K562 (cell line): ENCODE data around the gene IGF2BP3.

ENCODE experiments used
- CCAR2 ChIP-seq: fragments of 200-400 bp; formaldehyde crosslinking; IDR thresholded peaks from 2 replicates; pipeline ENCODE4 v1.6.1; 2017; ENCODE audit warnings: mild to moderate bottlenecking, low read depth, low read length
- CEBPG ChIP-seq, 3 experiments: fragments of 200-800 bp in 1 of 3; sonication (Bioruptor generic) in 1 of 3; sonication (generic) in 1 of 3; formaldehyde crosslinking in 1 of 3; IDR thresholded peaks in 2 of 3; conservative IDR thresholded peaks in 1 of 3; 2 replicates each; pipeline versions ENCODE4 v1.6.1 to v1.8.0; 2016 to 2022; ENCODE audit warnings: missing compliant biosample characterization in 2 of 3, missing genetic modification characterization in 2 of 3, mild to moderate bottlenecking in 1 of 3, missing genetic modification reagents in 1 of 3
- CTCF ChIP-seq, 3 experiments: IDR thresholded peaks in 2 of 3; conservative IDR thresholded peaks in 1 of 3; 2 replicates each; pipeline ENCODE4 v1.5.1; 2011 to 2012; ENCODE audit warnings: low read length in 3 of 3, mild to moderate bottlenecking in 3 of 3, control low read depth in 2 of 3, improper control_type of control experiment in 1 of 3, inconsistent platforms in 1 of 3, low read depth in 1 of 3, mixed read lengths in 1 of 3, moderate library complexity in 1 of 3; ENCODE audit not compliant: insufficient read depth in 2 of 3
- EZH2 ChIP-seq: IDR thresholded peaks from 2 replicates; pipeline ENCODE4 v1.6.1; 2012; ENCODE audit warnings: low read depth, mild to moderate bottlenecking, inconsistent platforms, low read length, borderline replicate concordance
- FOSL1 ChIP-seq: fragments of 200-800 bp; sonication (Bioruptor generic); conservative IDR thresholded peaks from 2 replicates; pipeline ENCODE4 v1.6.1; 2016; ENCODE audit warnings: missing genetic modification characterization, missing compliant biosample characterization
- HNRNPL ChIP-seq: fragments of 200-400 bp; formaldehyde crosslinking; IDR thresholded peaks from 2 replicates; pipeline ENCODE4 v1.6.1; 2017; ENCODE audit warnings: low read depth, mild to moderate bottlenecking, low read length
- RAD21 ChIP-seq, 2 experiments: fragments of 250-450 bp in 1 of 2; fragments of 450-650 bp in 1 of 2; sonication (Bioruptor Pico) in 1 of 2; formaldehyde crosslinking in 1 of 2; IDR thresholded peaks in 1 of 2; conservative IDR thresholded peaks in 1 of 2; 2 replicates each; pipeline versions ENCODE4 v1.4.0 to v1.8.0; 2020 to 2022; ENCODE audit warnings: mild to moderate bottlenecking in 2 of 2, moderate library complexity in 1 of 2
- ZFX ChIP-seq: sonication (generic); formaldehyde crosslinking; IDR thresholded peaks from 2 replicates; pipeline ENCODE4 v1.8.0; 2022; ENCODE audit warnings: mild to moderate bottlenecking, missing genetic modification reagents, moderate library complexity
- TF ChIP-seq, protein P1 (sequence below): sonication (generic); formaldehyde crosslinking; IDR thresholded peaks from 2 replicates; pipeline ENCODE4 v1.8.1; 2023; ENCODE audit warnings: mild to moderate bottlenecking, missing genetic modification reagents

DNA sequence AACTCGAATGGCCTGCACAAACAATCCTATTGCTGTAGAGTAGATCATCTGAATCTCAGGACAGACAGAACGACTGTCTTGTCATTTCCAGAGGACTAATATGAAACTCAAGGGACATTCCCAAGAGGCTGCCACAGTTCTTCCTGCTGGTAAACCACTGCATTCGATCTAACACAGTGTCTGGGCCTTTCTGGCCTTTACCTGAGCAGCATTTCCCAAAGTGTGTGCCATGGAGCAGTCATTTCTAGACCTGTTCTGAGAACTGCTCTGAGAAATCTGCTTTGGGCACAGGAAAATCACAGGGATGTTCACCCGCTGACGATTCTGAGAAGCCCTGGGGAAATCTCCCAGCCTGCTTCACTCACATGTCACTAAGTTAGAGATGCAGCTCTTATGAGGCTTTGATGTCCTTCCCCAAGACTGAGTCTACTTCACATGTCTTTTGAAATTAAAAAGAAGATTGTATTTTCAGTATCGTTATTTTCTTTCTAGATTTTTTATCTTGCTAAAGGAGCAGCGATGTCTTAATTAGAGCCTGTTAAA lies 205.3 kb downstream of the IGF2BP3 start:
- no peak for TF ChIP-seq RAD21 (CRISPR knock-in tag; conservative IDR thresholded peaks at IDR 0.05 in 1 of 2, IDR thresholded peaks at IDR 0.05 in 1 of 2)
- no peak for TF ChIP-seq ZFX
- no peak for TF ChIP-seq EZH2
- no peak for TF ChIP-seq FOSL1
- TF ChIP-seq HNRNPL = no peak
- TF ChIP-seq CEBPG (CRISPR knock-in tag; IDR thresholded peaks at IDR 0.05) = no peak
- TF ChIP-seq CEBPG (tag; conservative IDR thresholded peaks at IDR 0.05 in 1 of 2, IDR thresholded peaks at IDR 0.05 in 1 of 2) = no peak
- no peak for TF ChIP-seq CCAR2
- TF ChIP-seq CTCF (IDR thresholded peaks at IDR 0.05 in 2 of 3, conservative IDR thresholded peaks at IDR 0.05 in 1 of 3; ENCODE audit: insufficient read depth in 2 of 3, low read depth in 1 of 3, low read length in 3 of 3) = no peak
- TF ChIP-seq, protein P1, sequence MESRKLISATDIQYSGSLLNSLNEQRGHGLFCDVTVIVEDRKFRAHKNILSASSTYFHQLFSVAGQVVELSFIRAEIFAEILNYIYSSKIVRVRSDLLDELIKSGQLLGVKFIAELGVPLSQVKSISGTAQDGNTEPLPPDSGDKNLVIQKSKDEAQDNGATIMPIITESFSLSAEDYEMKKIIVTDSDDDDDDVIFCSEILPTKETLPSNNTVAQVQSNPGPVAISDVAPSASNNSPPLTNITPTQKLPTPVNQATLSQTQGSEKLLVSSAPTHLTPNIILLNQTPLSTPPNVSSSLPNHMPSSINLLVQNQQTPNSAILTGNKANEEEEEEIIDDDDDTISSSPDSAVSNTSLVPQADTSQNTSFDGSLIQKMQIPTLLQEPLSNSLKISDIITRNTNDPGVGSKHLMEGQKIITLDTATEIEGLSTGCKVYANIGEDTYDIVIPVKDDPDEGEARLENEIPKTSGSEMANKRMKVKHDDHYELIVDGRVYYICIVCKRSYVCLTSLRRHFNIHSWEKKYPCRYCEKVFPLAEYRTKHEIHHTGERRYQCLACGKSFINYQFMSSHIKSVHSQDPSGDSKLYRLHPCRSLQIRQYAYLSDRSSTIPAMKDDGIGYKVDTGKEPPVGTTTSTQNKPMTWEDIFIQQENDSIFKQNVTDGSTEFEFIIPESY (CRISPR knock-in tag) = no peak
